HFF-Myc (cell line): ENCODE results near the gene CSNK2A1.

Experiments used
- DNase-seq: peaks from one replicate; pipeline ENCODE4 v3.0.0-alpha.2; 2011; ENCODE audit warnings: low read depth; ENCODE audit errors: extremely low read depth
- H3K4me3 ChIP-seq: replicated peaks from 2 replicates; pipeline ENCODE4 v1.5.1; 2011; ENCODE audit warnings: low read depth, mild to moderate bottlenecking, control low read depth, low read length
- TF ChIP-seq, protein P1 (sequence below): IDR thresholded peaks from 2 replicates; pipeline ENCODE4 v1.5.1; 2012; ENCODE audit warnings: mild to moderate bottlenecking, low read depth, low read length, control low read depth; ENCODE audit errors: missing control alignments

Gene CSNK2A1

GRCh38 chr20:564192-564591, 20.6 kb upstream of the CSNK2A1 start:
- H3K4me3 ChIP-seq, result no peak overlapping the region
- TF ChIP-seq, protein P1, sequence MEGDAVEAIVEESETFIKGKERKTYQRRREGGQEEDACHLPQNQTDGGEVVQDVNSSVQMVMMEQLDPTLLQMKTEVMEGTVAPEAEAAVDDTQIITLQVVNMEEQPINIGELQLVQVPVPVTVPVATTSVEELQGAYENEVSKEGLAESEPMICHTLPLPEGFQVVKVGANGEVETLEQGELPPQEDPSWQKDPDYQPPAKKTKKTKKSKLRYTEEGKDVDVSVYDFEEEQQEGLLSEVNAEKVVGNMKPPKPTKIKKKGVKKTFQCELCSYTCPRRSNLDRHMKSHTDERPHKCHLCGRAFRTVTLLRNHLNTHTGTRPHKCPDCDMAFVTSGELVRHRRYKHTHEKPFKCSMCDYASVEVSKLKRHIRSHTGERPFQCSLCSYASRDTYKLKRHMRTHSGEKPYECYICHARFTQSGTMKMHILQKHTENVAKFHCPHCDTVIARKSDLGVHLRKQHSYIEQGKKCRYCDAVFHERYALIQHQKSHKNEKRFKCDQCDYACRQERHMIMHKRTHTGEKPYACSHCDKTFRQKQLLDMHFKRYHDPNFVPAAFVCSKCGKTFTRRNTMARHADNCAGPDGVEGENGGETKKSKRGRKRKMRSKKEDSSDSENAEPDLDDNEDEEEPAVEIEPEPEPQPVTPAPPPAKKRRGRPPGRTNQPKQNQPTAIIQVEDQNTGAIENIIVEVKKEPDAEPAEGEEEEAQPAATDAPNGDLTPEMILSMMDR, result no peak
- no peak for DNase-seq

GRCh38 chr20:563187-563586, 19.6 kb upstream of the CSNK2A1 start:
- H3K4me3 ChIP-seq, result no peak overlapping the region
- TF ChIP-seq, protein P1, result no peak

DNA sequence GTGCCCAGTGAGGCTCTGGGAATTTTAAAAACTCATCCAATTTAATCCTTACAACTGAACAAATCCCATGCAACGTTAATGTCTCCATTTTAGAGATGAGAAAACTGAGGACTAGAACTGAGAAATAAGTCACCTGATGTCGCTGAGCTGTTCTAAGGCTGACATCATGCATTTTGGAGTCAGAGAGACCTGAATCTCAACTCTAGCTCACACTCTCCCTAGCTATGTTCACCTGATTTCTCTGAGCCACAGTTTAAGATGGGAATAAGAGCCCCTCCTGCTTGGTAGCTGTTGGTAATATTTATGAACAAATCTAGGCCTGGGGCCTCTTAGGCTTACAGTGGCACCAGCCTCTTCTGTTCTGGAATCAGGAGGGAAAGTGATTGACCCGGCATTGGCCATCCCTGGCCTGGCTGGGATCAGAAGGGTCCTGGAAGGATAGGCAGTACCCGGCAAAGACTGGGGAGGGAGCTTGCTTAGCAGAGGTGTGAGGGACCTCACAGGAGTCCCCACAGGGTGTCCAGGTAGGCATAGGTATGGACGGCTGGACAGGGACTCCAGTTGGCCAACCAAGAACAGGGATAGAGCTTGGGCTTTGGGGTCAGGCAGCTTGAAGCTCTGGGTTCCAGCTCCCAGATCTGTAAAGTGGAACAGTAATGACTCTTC, 18.8 kb upstream of the CSNK2A1 start:
- DNase-seq, result no peak
- TF ChIP-seq, protein P1, result no peak
- H3K4me3 ChIP-seq, result no peak overlapping the region

More at GRCh38 chr20:563187-563586, 19.6 kb upstream of the CSNK2A1 start:
- no peak for DNase-seq

DNA sequence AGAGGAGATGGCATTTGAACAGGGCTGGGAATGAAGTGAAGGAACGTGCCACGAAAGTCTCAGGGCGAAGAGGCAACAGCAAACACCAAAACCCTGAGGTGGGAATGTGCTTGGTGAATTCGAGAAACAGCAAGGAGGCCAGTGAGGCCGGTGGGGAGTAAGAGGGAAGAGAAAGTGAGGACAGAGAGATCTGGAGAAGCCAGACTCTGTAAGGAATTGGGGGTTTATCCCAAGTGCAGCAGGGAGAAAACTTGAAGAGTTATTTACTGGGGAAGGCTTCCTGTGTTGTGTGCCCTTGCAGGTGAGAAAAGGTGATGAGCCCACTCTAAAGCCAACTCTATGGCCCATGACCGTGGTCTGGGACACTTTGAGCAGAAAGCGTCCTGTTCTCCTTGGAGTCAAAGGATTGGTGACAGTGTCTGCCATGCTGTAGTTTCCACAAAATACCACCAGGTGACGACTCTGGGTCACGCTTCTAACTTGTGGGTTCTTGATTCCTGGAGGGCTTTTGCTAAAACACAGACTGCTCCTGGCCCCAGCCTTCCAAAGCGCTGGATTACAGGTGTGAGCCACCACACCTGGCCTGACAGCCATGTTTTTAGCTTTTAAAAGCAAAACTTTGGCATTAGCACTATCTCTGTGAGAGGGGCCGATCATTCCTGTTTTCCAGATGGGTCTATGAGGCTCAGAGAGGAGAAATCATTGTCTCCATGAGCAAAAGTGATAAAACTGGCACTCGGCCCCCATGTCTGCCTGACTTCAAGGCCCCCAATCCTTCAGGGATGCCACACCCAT, 18.0 kb upstream of the CSNK2A1 start:
- no peak overlapping the region for H3K4me3 ChIP-seq
- DNase-seq, result peak; percentile 41
- TF ChIP-seq, protein P1, result peak; percentile 97

- DNase-seq, result no peak
- no peak overlapping the region for H3K4me3 ChIP-seq
- TF ChIP-seq, protein P1, result no peak
These were observed 17.1 kb upstream of the CSNK2A1 start for GRCh38 chr20:560680-561079.

DNA sequence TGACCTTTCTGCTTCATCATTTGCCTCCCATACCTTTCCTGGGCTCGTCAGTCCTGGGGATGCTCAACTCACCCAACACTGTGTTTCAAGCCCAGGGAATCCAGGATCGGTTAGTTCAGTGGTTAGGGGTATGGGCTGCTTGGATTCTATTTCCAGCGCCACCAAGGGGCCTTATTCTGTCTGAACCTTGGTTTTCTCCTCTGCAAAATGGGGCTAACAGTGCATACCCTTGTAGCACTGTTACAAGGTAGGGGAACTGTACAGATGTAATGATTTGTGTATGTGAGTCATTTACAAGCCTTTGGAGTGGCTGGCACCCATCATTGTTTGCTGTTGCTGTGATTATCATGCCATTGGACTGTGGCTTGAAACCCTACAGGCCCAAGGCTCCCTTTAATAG, 14.5 kb upstream of the CSNK2A1 start:
- H3K4me3 ChIP-seq, result no peak overlapping the region
- TF ChIP-seq, protein P1, result no peak
- no peak for DNase-seq
